Right atrium auricular region (tissue), 2 donors: ENCODE measurements around the gene FOXA1. TPM values are rescaled to one million over a fixed set of nuclear protein-coding genes. Genes with fewer than 3 reads are reported as not detected.

ENCODE experiments used
- DNase-seq: peaks from one replicate; pipeline ENCODE4 v3.0.0-alpha.2; 2019; ENCODE audit warnings: low spot score
- H3K27ac ChIP-seq, 2 donors: fragments of 200-600 bp; sonication (generic); 1 replicate in 1 of 2; 2 replicates in 1 of 2; pipeline ENCODE4 v1.5.1; 2016 to 2019
- H3K27me3 ChIP-seq, 2 donors: fragments of 200-600 bp; sonication (generic); one replicate each; pipeline versions ENCODE4 v1.5.1 to v1.6.0; 2017 to 2019
- H3K36me3 ChIP-seq: fragments of 200-600 bp; sonication (generic); one replicate; pipeline ENCODE4 v1.5.1; 2016
- H3K4me1 ChIP-seq, 2 donors: fragments of 200-600 bp; sonication (generic); one replicate each; pipeline versions ENCODE4 v1.5.1 to v1.6.0; 2017 to 2019
- H3K4me3 ChIP-seq, 2 donors: fragments of 200-600 bp; sonication (generic); 1 replicate in 1 of 2; 2 replicates in 1 of 2; pipeline ENCODE4 v1.5.1; 2017 to 2019; ENCODE audit warnings: mild to moderate bottlenecking in 1 of 2, moderate library complexity in 1 of 2
- H3K9me3 ChIP-seq, 2 donors: fragments of 200-600 bp; sonication (generic); one replicate each; pipeline ENCODE4 v1.5.1; 2019
- CTCF ChIP-seq, 2 donors: fragments of 200-600 bp; sonication (generic); IDR thresholded peaks; one replicate each; pipeline ENCODE4 v1.5.1; 2019; ENCODE audit warnings: antibody characterized with exemption in 2 of 2
- total RNA-seq, 2 donors: library from RNA; depleted of rRNA; stranded (reverse); fragments of >200 nt; gene quantifications; one replicate each; pipeline ENCODE4 v1.1.0, GENCODE V29; 2016

FOXA1 gene
- total RNA-seq, 2 donors from 2014 or later, result not detected

- TF ChIP-seq CTCF (IDR thresholded peaks at IDR 0.05), result no peak
- DNase-seq, result no peak
- Histone ChIP-seq H3K27me3 (peaks cover 0 to 8% of the 10 kb centered on the region in 2 donors), H3K4me1 (peaks cover 0 to 8% of the 10 kb centered on the region in 2 donors), H3K27ac (no peak overlapping the region), H3K36me3 (no peaks in the 10 kb centered on the region), H3K9me3 (peaks cover 0 to 12% of the 10 kb centered on the region in 2 donors), H3K4me3 (no peak overlapping the region)
These were observed 25.8 kb upstream of the FOXA1 start for GRCh38 chr14:37620856-37621255.

DNA sequence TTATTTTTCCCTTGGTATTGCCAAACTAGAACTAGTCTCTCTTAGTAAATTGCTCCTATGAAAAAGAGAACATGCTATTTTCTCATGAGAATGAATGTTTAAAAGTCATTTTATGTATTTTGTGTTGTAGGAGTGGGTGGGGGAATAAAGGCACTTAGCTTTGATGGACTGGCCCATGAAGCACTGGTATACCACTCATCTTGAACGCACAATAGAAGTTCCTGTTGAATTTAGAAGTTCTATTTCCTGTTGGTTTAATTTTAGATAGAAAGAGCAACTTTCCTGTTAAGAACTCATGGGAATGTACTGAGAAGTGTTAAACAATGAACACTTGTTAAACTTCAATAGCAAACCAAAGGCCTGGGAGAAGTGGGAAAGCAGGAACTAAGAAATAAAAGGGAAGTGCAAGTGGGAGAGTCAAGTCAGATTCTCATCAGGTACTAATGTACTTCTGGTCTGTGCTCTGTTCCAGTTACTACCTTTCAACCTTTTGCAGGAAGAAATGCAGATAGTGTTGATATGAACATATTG is 23.5 kb upstream of the FOXA1 start:
- no peaks in the 10 kb centered on the region for H3K36me3 ChIP-seq
- H3K9me3 ChIP-seq, result peaks cover 0 to 35% of the 10 kb centered on the region in 2 donors
- peaks cover 0 to 8% of the 10 kb centered on the region in 2 donors for H3K4me1 ChIP-seq
- peaks cover 0 to 8% of the 10 kb centered on the region in 2 donors for H3K27me3 ChIP-seq
- H3K27ac ChIP-seq, result no peak overlapping the region
- no peak for TF ChIP-seq CTCF (IDR thresholded peaks at IDR 0.05)
- DNase-seq, result no peak
- no peak overlapping the region for H3K4me3 ChIP-seq

DNA sequence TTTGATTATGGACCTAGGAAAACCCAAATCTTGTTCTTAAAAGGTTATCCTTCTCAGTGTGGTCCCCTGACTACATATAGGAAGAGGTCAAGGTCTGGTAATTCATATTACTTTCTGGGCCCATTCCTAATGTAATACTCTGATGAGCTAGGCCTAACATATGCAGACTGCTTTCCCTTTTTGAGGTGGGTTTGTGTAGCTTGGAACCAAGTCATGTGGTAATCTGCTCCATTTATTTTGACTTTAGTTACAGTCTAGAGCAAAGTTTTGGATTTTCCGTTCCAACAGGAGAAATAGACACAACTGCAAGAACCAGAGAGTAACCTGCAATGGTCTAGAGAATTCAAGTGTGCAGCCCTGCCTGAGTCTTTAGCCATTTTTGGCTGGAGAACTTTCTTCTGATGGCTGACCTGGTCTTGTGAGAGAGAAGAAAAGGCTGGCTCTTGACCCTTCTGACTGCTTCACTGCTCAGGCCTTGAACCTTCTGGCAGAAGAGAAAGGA is 22.9 kb upstream of the FOXA1 start:
- Histone ChIP-seq H3K4me3 (no peak overlapping the region), H3K36me3 (no peaks in the 10 kb centered on the region), H3K27me3 (peaks cover 0 to 5% of the 10 kb centered on the region in 2 donors), H3K4me1 (peaks cover 0 to 8% of the 10 kb centered on the region in 2 donors), H3K9me3 (peaks cover 0 to 40% of the 10 kb centered on the region in 2 donors), H3K27ac (no peak overlapping the region)
- no peak for TF ChIP-seq CTCF (IDR thresholded peaks at IDR 0.05)
- no peak for DNase-seq

- H3K4me1 ChIP-seq, result no peaks in the 10 kb centered on the region
- H3K9me3 ChIP-seq, result peaks cover 0 to 49% of the 10 kb centered on the region in 2 donors
- no peak for DNase-seq
- H3K4me3 ChIP-seq, result no peak overlapping the region
- H3K36me3 ChIP-seq, result no peaks in the 10 kb centered on the region
- TF ChIP-seq CTCF (IDR thresholded peaks at IDR 0.05), result no peak
- H3K27ac ChIP-seq, result no peak overlapping the region
- H3K27me3 ChIP-seq, result no peaks in the 10 kb centered on the region
These were observed 21.8 kb upstream of the FOXA1 start for GRCh38 chr14:37616853-37617252.

- H3K27ac ChIP-seq, result no peak overlapping the region
- no peak for TF ChIP-seq CTCF (IDR thresholded peaks at IDR 0.05)
- H3K27me3 ChIP-seq, result peaks cover 0 to 4% of the 10 kb centered on the region in 2 donors
- no peak overlapping the region for H3K4me3 ChIP-seq
- no peak for DNase-seq
- H3K9me3 ChIP-seq, result peaks cover 0 to 49% of the 10 kb centered on the region in 2 donors
- H3K4me1 ChIP-seq, result no peaks in the 10 kb centered on the region
- no peaks in the 10 kb centered on the region for H3K36me3 ChIP-seq
These were observed 20.7 kb upstream of the FOXA1 start for GRCh38 chr14:37615582-37616289.
